Left renal pelvis (tissue), 4 donors: ENCODE measurements around the gene DSCAML1. TPM values are rescaled to one million over a fixed set of nuclear protein-coding genes. Genes with fewer than 3 reads are reported as not detected.

ENCODE experiments used
- DNase-seq, 4 donors: peaks; one replicate each; pipeline ENCODE4 v3.0.0-alpha.2; 2013; ENCODE audit warnings: low read depth in 4 of 4, low spot score in 3 of 4
- polyA plus RNA-seq, 4 donors: library from polyadenylated mRNA; unstranded; fragments of 120-200 nt; gene quantifications; one replicate each; pipeline ENCODE4 v1.2.1, GENCODE V29; 2013; ENCODE audit not compliant: insufficient read length in 4 of 4

The DSCAML1 gene
- polyA plus RNA-seq, 4 donors = 0.25 to 3.4 (median 1.9) TPM

- no peak for DNase-seq
Measured at GRCh38 chr11:117511483-117511930, 285.5 kb downstream of the DSCAML1 start.

GRCh38 chr11:117510646-117511045 lies 286.4 kb downstream of the DSCAML1 start:
- no peak for DNase-seq

- no peak for DNase-seq
Measured at GRCh38 chr11:117509543-117509942, 287.5 kb downstream of the DSCAML1 start.

GRCh38 chr11:117506971-117507370 lies 290.0 kb downstream of the DSCAML1 start:
- DNase-seq = no peak

GRCh38 chr11:117505285-117505970 lies 291.6 kb downstream of the DSCAML1 start:
- no peak for DNase-seq

- no peak for DNase-seq
Measured at GRCh38 chr11:117502779-117503100, 294.3 kb downstream of the DSCAML1 start.

GRCh38 chr11:117502015-117502778 lies 294.8 kb downstream of the DSCAML1 start:
- no peak for DNase-seq

- DNase-seq = no peak
Measured at GRCh38 chr11:117501237-117501898, 295.6 kb downstream of the DSCAML1 start.

- no peak for DNase-seq
Measured at GRCh38 chr11:117498791-117499190, 298.2 kb downstream of the DSCAML1 start.

- no peak for DNase-seq
Measured at GRCh38 chr11:117497206-117497951, 299.6 kb downstream of the DSCAML1 start.

GRCh38 chr11:117495357-117495756 lies 301.7 kb downstream of the DSCAML1 start:
- no peak for DNase-seq

- DNase-seq = no peak
Measured at GRCh38 chr11:117492578-117493251, 304.3 kb downstream of the DSCAML1 start.

- DNase-seq = no peak
Measured at GRCh38 chr11:117490911-117491310, 306.1 kb downstream of the DSCAML1 start.

GRCh38 chr11:117489999-117490679 lies 306.9 kb downstream of the DSCAML1 start:
- no peak for DNase-seq

- no peak for DNase-seq
Measured at GRCh38 chr11:117488996-117489952, 307.7 kb downstream of the DSCAML1 start.

- DNase-seq = no peak
Measured at GRCh38 chr11:117486059-117486458, 311.0 kb downstream of the DSCAML1 start.

- no peak for DNase-seq
Measured at GRCh38 chr11:117484156-117484555, 312.9 kb downstream of the DSCAML1 start.

- no peak for DNase-seq
Measured at GRCh38 chr11:117483372-117483771, 313.6 kb downstream of the DSCAML1 start.

GRCh38 chr11:117482881-117483280 lies 314.1 kb downstream of the DSCAML1 start:
- no peak for DNase-seq
